Amniotic epithelial cell (primary cell): ENCODE results near the gene TIMP4.

Experiments used
- DNase-seq: peaks from one replicate; pipeline ENCODE4 v3.0.0-alpha.2; 2010; ENCODE audit warnings: low read depth

Gene TIMP4

DNA sequence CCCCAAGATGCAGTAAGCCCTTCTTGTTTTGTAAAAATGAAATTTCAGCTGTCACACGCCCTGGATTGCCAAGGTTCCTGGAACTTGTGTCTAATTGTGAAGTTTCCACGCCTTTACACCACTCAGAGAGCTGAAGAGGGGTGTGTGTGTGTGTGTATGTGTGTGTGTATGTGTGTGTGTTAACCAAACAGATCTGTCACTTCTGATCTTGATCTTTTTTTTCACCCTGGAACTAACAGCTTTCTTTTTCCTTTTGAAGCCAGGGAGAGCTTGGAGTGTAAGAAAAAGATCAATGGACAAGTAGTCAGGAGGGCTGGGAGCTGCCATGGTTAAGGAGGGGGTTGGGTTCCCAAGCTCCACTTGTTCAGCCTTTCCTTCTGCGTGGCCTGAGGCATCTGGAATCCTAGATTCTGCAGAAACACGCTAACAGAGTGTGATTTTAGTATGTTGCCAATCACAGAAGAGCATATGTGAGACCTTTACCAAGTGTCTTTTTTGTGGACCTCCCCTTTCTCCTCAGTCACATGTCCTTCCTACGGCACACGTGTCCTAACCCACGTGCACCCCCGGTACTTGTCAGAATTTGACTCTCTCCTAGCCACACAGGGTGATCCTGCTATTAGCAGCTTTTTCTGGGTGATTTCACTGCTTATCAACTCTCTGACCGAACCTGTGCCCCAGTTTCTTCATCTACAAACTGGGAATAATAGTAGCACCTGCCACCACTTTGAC, 11.5 kb downstream of the TIMP4 start:
- no peak for DNase-seq

DNA sequence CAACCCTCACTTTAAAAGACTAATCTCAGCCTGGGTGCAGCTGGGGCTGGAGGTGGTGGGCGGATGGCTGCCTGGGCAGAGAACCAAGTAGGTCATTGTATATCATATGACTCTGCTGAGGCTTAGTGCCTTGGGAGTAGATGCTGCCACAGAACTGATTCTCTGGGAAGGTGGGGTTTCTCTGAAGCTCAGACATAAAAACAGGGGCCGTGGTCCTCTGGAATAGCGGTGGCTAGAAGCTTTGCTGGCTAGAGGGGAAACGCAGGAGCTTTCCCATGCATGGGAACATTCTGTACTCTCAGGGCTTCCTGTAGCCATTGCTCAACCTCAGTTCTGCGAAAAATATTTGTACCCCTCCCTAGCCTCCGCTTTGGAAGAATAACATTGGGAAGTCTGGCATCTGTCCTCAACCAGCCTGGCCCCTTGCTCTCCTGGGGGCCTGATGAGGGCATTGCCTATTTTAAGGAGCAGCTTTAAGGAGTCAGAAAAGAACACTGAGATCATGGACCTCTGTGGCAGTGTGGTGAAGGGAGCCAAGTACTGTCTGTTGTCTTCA, 14.7 kb downstream of the TIMP4 start:
- peak; percentile 95 for DNase-seq

DNA sequence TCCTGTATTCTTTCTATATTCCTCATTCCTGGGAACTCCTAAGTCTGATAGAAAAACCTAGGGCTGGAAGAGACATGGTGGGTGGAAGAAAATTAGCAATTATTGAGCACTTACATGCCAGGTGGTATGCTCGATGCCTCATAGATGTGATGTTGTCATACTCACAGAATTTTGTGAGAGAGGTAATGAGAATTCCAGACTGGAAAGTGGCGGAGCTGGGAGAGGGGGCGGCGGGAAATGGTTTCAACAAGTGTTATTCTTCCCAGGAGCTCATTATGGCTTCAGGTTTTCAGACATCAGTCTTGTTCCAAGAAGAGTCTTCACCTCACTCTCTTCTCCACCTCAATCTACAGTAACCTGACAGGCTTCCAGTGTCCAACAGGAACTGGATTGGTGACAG, 16.2 kb downstream of the TIMP4 start:
- DNase-seq = no peak

DNA sequence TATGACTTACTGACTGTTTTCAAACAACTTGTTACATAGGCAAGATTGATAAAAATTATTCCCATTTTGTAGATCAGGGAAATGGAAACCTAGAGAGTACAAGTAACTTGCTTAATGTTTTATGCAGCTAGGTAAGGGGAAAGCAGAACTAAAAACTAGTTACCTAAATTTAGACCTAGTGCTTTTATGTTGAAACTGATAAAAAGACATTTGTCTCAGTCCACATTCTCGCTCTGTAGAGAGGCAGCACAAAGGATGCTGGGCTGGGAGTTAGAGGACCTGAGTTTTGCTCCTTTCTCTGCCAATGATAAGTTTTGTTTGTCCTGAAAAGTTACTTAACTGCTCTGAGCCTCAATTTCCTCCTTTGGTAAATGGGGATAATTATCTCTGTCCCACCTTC, 17.4 kb downstream of the TIMP4 start:
- DNase-seq = no peak

DNA sequence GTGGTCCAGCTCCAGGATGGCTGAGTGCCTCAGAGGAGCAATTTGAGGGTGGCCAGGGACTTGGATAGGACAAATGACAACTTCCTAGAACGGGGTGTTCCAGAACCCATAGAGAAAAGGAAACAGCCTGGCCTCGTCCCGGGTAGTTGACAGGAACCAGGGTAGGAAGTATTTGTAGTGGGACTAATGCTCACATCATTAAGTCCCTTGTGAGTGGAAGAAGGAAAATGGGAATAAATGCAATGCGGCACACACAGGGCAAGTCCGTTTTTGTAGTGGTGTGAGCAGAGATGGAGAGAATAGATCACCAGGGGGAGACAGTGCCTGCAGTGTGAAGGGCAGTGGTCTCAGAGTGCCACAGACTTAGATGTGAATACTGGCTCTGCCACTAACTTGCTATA, 19.6 kb downstream of the TIMP4 start:
- DNase-seq = peak; percentile 67

DNA sequence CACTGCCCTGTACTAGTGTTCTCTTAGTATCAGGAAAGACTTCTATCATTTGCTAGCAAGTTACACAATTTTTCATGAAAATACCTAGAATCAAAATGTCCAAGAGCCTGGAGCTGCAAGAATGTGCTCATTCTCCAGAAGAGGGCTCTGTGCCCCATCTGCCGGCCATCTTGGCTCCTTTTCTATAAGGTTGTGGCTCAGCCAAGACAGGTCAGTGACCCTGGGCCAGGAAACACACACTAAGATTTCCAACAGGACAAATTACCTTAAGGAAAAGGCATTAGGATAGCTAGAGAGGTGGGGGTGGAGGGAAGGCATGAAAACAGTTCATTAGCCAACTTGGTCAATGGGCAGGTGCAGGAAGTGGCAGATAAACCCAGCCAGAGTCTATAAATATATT, 20.7 kb downstream of the TIMP4 start:
- peak; percentile 55 for DNase-seq

DNA sequence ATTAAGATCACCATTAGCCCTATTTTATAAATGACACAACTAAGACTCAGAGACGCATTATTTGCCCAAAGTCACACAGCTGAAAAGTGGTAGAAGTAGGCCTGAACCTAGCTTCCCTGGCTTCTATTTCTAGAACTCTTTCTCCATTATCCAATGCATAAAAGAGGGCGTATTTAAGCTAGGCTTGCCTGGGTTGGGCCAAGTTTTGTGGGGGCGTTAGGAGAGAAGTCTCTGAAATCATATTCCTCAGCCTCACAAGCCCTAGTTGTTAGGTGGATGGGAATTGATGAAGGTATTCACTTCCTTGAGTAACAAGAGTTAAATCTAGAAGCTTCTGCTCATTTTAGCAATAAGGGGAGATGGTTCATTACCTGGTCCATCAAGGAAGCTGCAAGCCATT, 22.3 kb downstream of the TIMP4 start:
- DNase-seq = no peak

DNA sequence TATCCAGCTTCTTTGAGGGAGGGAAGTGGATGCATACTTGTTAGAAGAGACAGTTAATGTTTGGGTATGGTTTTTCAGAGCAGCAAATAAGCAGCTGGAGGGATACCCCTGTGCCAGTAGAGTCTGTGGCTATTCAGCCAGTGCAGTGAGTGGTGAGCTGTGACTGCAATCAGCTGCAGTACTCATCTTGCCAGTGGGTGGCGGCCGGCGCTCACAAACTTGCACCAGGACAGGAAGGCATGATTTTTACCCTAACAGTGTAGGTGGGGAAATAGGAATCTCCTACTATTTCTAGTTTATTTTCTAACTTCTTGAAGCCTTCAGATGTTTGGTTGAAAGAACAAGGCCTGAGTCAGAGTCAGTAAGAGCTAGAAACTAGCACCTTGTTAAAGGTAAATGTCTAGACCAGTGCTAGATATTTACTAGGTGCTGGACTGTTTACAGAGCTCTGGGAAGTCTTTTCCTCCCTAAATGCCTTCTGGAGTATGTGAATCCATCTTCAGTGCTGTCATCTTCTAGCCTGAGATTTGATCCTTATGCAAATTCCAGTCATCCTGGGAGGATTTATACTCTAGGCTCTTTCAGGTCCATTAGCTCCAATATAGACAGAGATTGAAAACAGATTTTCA, 23.6 kb downstream of the TIMP4 start:
- DNase-seq = peak; percentile 61

DNA sequence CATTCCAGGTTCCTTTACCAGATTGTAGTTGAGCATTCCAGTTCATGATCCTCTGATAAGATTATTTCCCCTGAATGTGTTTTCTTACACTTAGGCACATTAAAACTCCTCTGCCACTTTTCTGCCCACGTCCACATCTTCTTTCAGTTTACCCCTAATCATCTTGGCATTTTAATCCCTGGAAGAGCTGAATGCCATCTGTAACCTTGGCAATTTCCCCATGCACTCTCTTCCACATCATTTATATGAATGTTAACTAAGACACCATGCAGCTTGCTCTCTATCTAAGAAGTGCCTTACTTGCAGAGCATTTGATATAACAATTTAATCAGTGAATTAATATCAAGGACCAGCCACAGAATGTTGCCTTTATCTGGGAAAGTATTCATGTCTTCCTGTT, 25.8 kb downstream of the TIMP4 start:
- no peak for DNase-seq

DNA sequence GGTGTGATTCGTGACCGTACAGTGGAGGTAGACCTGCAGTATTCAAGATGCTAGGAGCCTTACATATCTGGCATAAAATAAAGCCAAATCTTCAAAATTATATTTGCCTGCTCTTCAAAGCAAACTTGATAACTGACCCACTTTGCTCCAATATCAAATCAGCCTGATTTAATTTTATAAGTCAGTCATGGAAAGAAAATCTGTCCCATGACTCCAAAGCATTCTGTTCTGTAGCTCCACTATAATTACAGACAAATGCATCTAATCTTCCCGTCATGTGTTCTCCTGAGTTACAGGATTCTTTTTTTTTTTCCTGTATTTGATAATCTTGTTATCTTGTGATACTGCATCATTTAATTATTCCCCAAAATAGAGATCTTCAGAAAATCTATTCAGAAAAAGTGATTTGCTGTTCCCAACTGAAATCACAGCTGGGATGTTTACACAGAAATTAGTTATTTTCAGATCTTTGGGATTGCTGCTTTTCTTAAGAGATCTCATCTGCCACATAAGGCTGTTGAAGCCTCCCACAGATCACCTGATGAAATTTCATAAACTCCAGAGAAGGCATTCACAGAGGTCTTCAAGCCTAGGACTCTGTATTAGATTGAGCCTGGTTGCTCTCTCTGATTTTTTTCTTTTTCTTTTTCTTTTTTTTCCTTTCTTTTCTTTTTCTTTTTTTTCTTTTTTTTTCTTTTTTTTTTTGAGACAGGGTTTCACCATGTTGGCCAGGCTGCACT, 27.2 kb downstream of the TIMP4 start:
- DNase-seq = no peak

DNA sequence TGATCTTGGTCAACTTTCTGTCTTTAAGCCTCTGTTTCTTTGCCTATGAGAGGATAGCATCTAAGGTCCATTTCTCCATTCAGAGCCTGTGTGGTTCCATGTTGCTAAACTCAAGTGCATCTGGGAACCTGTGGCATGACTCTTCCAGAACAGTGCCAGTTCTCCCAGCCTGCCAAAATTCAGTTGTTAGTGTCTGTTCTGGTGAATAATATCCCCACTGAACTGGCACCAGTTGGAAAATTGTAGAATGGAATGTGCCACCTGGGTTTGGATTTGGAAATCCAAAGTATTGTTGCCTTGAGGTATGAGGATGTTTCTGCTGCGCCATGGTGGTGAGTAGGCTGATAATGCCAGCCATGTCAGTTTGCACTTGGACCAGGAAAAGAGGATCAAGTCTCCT, 31.3 kb downstream of the TIMP4 start:
- DNase-seq = no peak

DNA sequence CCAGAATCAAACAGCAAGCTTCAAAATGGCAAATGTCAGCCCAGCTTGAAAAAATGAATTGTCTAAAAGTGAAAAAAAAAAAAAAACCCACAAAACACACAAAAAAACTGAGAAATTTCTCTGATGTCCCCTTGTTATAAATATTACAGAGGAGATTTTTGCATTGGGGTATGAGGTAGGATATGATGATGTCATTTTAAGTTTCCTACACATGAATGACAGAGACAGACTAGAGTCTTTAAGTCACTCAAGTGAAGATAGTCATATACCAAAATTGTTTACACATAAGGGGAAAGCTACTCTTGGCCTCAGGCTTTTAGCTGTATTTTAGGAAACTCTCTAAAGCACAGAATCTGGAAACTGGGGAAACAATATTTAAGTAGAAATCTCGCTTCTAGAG, 32.9 kb downstream of the TIMP4 start:
- no peak for DNase-seq

DNA sequence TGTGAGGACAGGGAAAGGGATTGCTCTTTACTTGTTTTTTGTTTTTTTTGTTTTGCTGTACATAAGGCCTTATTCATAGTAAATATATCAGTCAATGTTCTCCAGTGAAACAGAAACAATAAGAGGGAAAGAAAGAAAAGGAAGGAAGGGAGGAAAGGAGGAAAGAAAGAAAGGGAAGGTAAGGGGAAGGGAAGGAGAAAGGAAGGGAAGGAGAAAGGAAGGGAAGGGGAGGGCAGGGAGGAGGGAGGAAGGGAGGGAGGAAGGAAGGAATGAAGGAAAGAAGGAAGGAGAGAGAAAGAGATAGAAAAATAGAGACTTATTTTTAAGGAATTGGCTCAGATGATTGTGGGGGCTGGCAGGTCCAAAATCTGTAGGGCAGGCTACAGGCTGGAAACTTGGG, 37.2 kb downstream of the TIMP4 start:
- no peak for DNase-seq

DNA sequence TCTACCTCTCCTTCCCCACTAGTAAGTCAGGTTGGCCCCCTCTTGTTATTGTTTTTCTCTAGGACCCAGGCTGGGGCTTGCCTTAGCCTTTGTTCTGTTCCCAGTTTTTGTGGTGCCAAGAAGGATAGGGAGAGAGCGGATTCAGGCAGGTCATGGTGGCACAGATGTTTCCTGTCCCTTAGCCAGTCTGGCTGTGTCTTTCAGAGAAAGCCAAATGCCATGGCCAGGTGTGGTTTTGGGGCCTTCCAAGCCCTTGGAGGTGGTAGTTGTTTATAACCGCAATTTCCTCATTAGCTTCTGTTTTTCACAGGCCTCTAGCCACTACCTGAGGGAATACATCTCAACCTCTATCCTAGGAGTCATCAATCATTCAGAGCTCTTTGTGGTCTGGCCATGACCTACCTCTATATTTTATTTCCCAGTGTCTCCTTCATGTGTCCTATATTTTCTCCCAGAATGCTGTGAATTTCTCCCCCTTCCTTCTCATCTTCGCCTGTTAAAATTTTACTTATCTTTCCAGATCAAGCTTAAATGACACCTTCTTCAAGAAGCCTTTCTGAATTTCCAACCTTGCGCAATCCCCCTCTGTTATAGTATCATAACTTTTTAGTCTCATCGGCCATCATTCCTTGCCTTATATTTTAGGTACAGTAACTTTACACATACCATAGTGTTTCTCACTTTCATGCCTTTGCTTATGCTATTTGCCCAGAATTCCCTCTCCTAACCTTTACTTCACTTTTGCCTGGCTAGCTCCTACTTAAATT, 38.2 kb downstream of the TIMP4 start:
- no peak for DNase-seq

DNA sequence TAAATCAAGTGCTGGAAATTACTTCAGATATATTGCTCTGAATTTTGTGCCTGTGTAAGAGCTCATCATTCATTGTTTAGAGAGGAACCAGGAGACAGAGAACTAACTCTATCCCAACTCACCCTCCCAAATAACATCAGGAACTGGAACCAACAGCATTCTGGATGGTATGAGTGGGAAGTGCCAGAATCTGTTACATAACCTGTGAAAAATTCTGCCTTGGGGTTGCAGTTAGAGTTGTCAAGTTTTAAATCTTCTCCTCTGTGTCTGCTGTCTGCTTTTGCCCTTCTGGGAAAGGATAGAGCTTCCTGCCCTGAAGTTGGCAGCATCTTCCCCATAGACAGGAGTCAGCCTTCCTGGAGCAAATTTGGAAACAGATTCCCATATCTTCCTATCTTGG, 41.2 kb downstream of the TIMP4 start:
- DNase-seq = no peak

DNA sequence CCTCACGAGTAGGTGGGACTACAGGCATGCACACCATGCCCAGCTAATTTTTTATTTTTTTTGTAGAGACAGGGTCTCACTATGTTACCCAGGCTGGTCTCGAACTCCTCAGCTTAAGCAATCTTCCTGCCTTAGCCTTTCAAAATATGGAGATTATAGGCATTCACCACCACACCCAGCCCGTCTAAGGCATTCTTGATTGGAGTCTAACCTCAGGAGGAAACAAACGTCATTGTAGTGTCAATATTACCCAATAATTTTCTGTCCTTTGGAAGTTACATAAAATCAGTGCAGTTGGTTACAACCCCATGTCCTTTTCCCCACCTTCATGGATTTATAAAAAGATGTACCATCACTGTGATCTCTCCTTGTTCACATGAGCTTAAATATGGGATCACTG, 41.8 kb downstream of the TIMP4 start:
- no peak for DNase-seq

DNA sequence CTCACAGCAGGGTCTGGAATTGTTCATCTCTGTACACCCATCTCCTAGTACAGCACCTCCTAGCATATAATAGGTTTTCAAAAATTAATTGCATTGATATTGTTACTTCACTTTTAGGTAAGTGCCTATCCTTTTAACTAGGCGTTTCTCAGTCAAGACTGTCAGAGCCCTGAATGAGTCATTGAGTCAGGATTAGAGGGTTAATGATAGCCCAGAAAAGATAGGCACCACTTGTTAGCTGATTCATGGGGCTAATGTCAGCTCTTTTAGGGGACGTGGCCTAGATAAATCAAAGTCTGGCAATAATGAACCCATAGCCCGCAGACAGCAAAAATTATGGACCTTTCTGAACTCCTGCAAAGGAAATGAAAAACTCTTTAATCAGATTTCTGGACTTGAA, 42.9 kb downstream of the TIMP4 start:
- no peak for DNase-seq

DNA sequence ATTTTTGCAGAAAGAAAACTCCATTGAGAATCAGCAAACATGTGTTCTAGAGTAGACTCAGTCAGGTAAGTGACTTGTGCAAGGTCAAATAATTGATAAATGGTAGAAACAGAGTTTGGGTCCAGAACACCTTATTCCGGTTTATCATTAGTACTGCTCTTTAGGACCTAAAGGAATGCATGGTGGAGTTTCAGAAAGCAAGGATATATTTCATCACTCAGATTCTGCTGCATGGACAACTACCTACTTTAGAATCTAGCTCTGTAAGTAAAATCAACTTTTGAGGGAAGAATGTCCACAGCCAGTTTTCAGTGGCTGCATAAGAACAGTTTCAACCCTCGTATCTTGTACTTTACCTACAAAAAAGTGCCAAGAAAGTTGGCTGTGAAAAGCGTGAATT, 43.6 kb downstream of the TIMP4 start:
- no peak for DNase-seq

DNA sequence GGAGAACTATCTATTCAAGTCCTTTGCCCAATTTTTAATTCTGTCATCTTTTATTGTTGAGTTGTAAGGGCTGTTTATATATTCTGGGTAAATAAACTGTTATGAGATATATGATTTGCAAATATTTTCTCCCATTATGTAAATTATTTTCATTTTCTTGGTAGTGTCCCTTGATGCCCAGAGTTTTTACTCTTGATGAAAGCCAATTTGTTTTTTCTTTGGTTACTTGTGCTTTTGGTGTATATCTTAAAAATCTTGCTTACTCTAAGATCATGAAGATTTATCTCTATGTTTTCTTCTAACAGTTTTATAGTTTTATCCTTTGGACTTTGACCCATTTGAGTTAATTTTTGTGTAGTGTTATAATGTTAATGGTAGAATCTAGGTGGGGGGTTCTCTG, 44.5 kb downstream of the TIMP4 start:
- no peak for DNase-seq

DNA sequence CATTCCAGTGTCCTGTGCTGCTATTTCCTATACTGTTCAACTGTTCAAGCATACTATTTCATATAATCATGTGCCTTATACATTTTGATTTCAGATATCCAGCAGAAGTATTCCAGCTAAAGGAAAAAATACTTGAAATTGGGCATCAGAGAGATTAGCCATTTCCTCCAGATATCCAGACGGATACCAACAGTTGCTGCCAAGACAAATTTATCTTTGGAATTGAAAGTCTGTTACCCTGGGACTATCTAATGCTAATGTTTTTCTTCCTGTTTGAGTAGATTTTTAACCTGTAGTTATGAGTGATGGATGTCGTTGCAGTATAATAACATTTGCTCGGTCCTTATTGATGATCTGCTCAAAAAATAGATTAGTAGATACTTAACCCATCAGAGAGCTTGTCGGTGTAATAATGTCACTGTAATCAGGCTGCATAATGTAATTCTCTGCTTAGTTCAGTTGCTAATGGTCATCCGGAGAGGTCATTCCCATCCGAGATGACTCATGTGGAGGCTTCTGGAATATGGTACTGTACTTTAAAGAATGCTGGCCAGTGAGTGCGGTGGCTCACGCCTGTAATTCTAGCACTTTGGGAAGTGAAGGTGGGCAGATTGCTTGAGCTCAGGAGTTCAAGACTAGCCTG, 51.5 kb downstream of the TIMP4 start:
- DNase-seq = no peak
